Activated T-cell treated with anti-CD3 and anti-CD28 coated beads, Interleukin-2, amount 50 U/mL, for 72 hours (primary cell): Measurements from ENCODE around the gene FHL3. TPM values are rescaled to one million over a fixed set of nuclear protein-coding genes. Genes with fewer than 3 reads are reported as not detected.
A peak's percentile ranks its signal among the peaks of the same experiment; 100 is the strongest.
"Not testable (repeated sequence)": the region's sequence is repeated elsewhere in the genome, so short reads cannot be mapped to it uniquely, and the experiment has no call there.

Source experiments
- ATAC-seq, 2 donors: fragments of 150-1000 bp; cut with Tn5 transposase; replicated peaks in 1 of 2; 2 replicates each; pipeline ENCODE4 v1.10.0; 2021; ENCODE audit warnings: moderate library complexity in 2 of 2, mild to moderate bottlenecking in 1 of 2
- DNase-seq, 2 donors: peaks; one replicate each; pipeline ENCODE4 v3.0.0; 2021 to 2022; ENCODE audit warnings: mixed read lengths in 1 of 2
- H3K27ac Mint-ChIP-seq: one replicate; pipeline ENCODE4 v1.8.0; 2022; ENCODE audit warnings: mild to moderate bottlenecking, moderate library complexity, mixed read lengths
- H3K27me3 Mint-ChIP-seq: one replicate; pipeline ENCODE4 v1.8.0; 2022; ENCODE audit warnings: low read depth, mixed read lengths
- H3K36me3 Mint-ChIP-seq, 2 donors: one replicate each; pipeline ENCODE4 v1.8.0; 2022; ENCODE audit warnings: mixed read lengths in 2 of 2, mild to moderate bottlenecking in 1 of 2; ENCODE audit not compliant: insufficient read depth in 2 of 2
- H3K4me1 Mint-ChIP-seq: one replicate; pipeline ENCODE4 v1.8.0; 2022; ENCODE audit warnings: low read depth, mixed read lengths
- H3K4me3 Mint-ChIP-seq, 2 donors: one replicate each; pipeline ENCODE4 v1.8.0; 2022; ENCODE audit warnings: mild to moderate bottlenecking in 2 of 2, mixed read lengths in 2 of 2, moderate library complexity in 2 of 2
- H3K9me3 Mint-ChIP-seq, 2 donors: one replicate each; pipeline ENCODE4 v1.8.0; 2022; ENCODE audit warnings: mixed read lengths in 2 of 2
- total RNA-seq, 2 donors: library from RNA; stranded (reverse); gene quantifications; one replicate each; pipeline ENCODE4 v1.2.3, GENCODE V29; 2022

The FHL3 gene
- total RNA-seq, 2 donors from 2014 or later: 32.7 to 34.5 TPM

GRCh38 chr1:37973684-37974083 lies 31.6 kb downstream of the FHL3 start:
- peaks cover 25 to 50% of the 10 kb centered on the region in 2 donors for H3K36me3 Mint-ChIP-seq
- H3K27me3 Mint-ChIP-seq, H3K27ac Mint-ChIP-seq, H3K4me3 Mint-ChIP-seq, DNase-seq, H3K4me1 Mint-ChIP-seq, H3K9me3 Mint-ChIP-seq, ATAC-seq: not testable (repeated sequence)

- ATAC-seq (no peak), DNase-seq (no peak)
- Mint-ChIP-seq H3K9me3 (no peaks in the 10 kb centered on the region), H3K36me3 (peaks cover 9 to 36% of the 10 kb centered on the region in 2 donors), H3K4me1 (no peaks in the 10 kb centered on the region), H3K27me3 (no peaks in the 10 kb centered on the region), H3K4me3 (no peak overlapping the region), H3K27ac (no peak overlapping the region)
Observed at GRCh38 chr1:37965301-37965700, 40.0 kb downstream of the FHL3 start.

- H3K27ac Mint-ChIP-seq, DNase-seq, H3K27me3 Mint-ChIP-seq, H3K4me3 Mint-ChIP-seq, H3K4me1 Mint-ChIP-seq, H3K9me3 Mint-ChIP-seq, ATAC-seq: not testable (repeated sequence)
- peaks cover 10 to 33% of the 10 kb centered on the region in 2 donors for H3K36me3 Mint-ChIP-seq
Observed at GRCh38 chr1:37964106-37964505, 41.2 kb downstream of the FHL3 start.

- peaks cover 5 to 20% of the 10 kb centered on the region in 2 donors for H3K36me3 Mint-ChIP-seq
- no peaks in the 10 kb centered on the region for H3K4me1 Mint-ChIP-seq
- ATAC-seq (no peak), DNase-seq (no peak)
- H3K27me3 Mint-ChIP-seq: no peaks in the 10 kb centered on the region
- no peak overlapping the region for H3K27ac Mint-ChIP-seq
- no peaks in the 10 kb centered on the region for H3K9me3 Mint-ChIP-seq
- H3K4me3 Mint-ChIP-seq: no peak overlapping the region
Observed at GRCh38 chr1:37958690-37959089, 46.6 kb downstream of the FHL3 start.

- no peaks in the 10 kb centered on the region for H3K9me3 Mint-ChIP-seq
Observed at GRCh38 chr1:37955685-37956084, 49.6 kb downstream of the FHL3 start.

GRCh38 chr1:37954316-37954971 lies 50.9 kb downstream of the FHL3 start:
- Mint-ChIP-seq H3K4me1 (peaks cover 17% of the 10 kb centered on the region), H3K27me3 (no peaks in the 10 kb centered on the region), H3K36me3 (peaks cover 2 to 6% of the 10 kb centered on the region in 2 donors), H3K27ac (no peak overlapping the region), H3K4me3 (no peak overlapping the region), H3K9me3 (no peaks in the 10 kb centered on the region)
- DNase-seq (no peak), ATAC-seq (no peak)

More at GRCh38 chr1:37955685-37956084, 49.6 kb downstream of the FHL3 start:
- DNase-seq (no peak), ATAC-seq (no peak)
- H3K27ac Mint-ChIP-seq: no peak overlapping the region
- peaks cover 14% of the 10 kb centered on the region for H3K4me1 Mint-ChIP-seq
- peaks cover 5 to 11% of the 10 kb centered on the region in 2 donors for H3K36me3 Mint-ChIP-seq
- no peak overlapping the region for H3K4me3 Mint-ChIP-seq
- no peaks in the 10 kb centered on the region for H3K27me3 Mint-ChIP-seq

- no peaks in the 10 kb centered on the region for H3K27me3 Mint-ChIP-seq
- H3K27ac Mint-ChIP-seq: no peak overlapping the region
- ATAC-seq (no peak), DNase-seq (no peak)
- no peaks in the 10 kb centered on the region for H3K9me3 Mint-ChIP-seq
- H3K4me3 Mint-ChIP-seq: no peak overlapping the region
- H3K4me1 Mint-ChIP-seq: peaks cover 17% of the 10 kb centered on the region
- peaks cover 1 to 2% of the 10 kb centered on the region in 2 donors for H3K36me3 Mint-ChIP-seq
Observed at GRCh38 chr1:37952738-37953137, 52.6 kb downstream of the FHL3 start.

- Mint-ChIP-seq H3K27ac (no peak overlapping the region), H3K9me3 (no peaks in the 10 kb centered on the region), H3K4me1 (peaks cover 23% of the 10 kb centered on the region), H3K27me3 (no peaks in the 10 kb centered on the region), H3K36me3 (peaks cover 1 to 2% of the 10 kb centered on the region in 2 donors), H3K4me3 (no peak overlapping the region)
- DNase-seq (no peak), ATAC-seq (peak; percentile 26 to 36)
Observed at GRCh38 chr1:37951783-37952624, 53.3 kb downstream of the FHL3 start.

GRCh38 chr1:37951041-37951782 lies 54.1 kb downstream of the FHL3 start:
- DNase-seq (no peak), ATAC-seq (no peak)
- peaks cover 31% of the 10 kb centered on the region for H3K4me1 Mint-ChIP-seq
- no peak overlapping the region for H3K27ac Mint-ChIP-seq
- no peaks in the 10 kb centered on the region for H3K9me3 Mint-ChIP-seq
- H3K36me3 Mint-ChIP-seq: peaks cover 1 to 3% of the 10 kb centered on the region in 2 donors
- no peaks in the 10 kb centered on the region for H3K27me3 Mint-ChIP-seq
- H3K4me3 Mint-ChIP-seq: no peak overlapping the region

- DNase-seq (no peak), ATAC-seq (no peak)
- peaks cover 39% of the 10 kb centered on the region for H3K4me1 Mint-ChIP-seq
- peaks cover 0 to 2% of the 10 kb centered on the region in 2 donors for H3K36me3 Mint-ChIP-seq
- no peak overlapping the region for H3K4me3 Mint-ChIP-seq
- no peaks in the 10 kb centered on the region for H3K27me3 Mint-ChIP-seq
- no peak overlapping the region for H3K27ac Mint-ChIP-seq
- no peaks in the 10 kb centered on the region for H3K9me3 Mint-ChIP-seq
Observed at GRCh38 chr1:37949524-37950152, 55.7 kb downstream of the FHL3 start.

- Mint-ChIP-seq H3K9me3 (no peaks in the 10 kb centered on the region), H3K4me3 (no peak overlapping the region), H3K4me1 (peaks cover 39% of the 10 kb centered on the region), H3K36me3 (peaks cover 0 to 2% of the 10 kb centered on the region in 2 donors), H3K27me3 (no peaks in the 10 kb centered on the region), H3K27ac (no peak overlapping the region)
- no peak for ATAC-seq
- no peak for DNase-seq
Observed at GRCh38 chr1:37948841-37949240, 56.5 kb downstream of the FHL3 start.

- DNase-seq (no peak), ATAC-seq (no peak)
- H3K36me3 Mint-ChIP-seq: peaks cover 0 to 3% of the 10 kb centered on the region in 2 donors
- no peak overlapping the region for H3K27ac Mint-ChIP-seq
- no peaks in the 10 kb centered on the region for H3K9me3 Mint-ChIP-seq
- no peak overlapping the region for H3K4me3 Mint-ChIP-seq
- no peaks in the 10 kb centered on the region for H3K27me3 Mint-ChIP-seq
- peaks cover 39% of the 10 kb centered on the region for H3K4me1 Mint-ChIP-seq
Observed at GRCh38 chr1:37948166-37948565, 57.1 kb downstream of the FHL3 start.
